CMK (cell line): ENCODE results near the gene ACP7.
"Not testable (repeated sequence)": the region's sequence is repeated elsewhere in the genome, so short reads cannot be mapped to it uniquely, and the experiment has no call there.

Source experiments
- DNase-seq: peaks from one replicate; pipeline ENCODE4 v3.0.0-alpha.2; 2010; ENCODE audit warnings: low read depth

The ACP7 gene

DNA sequence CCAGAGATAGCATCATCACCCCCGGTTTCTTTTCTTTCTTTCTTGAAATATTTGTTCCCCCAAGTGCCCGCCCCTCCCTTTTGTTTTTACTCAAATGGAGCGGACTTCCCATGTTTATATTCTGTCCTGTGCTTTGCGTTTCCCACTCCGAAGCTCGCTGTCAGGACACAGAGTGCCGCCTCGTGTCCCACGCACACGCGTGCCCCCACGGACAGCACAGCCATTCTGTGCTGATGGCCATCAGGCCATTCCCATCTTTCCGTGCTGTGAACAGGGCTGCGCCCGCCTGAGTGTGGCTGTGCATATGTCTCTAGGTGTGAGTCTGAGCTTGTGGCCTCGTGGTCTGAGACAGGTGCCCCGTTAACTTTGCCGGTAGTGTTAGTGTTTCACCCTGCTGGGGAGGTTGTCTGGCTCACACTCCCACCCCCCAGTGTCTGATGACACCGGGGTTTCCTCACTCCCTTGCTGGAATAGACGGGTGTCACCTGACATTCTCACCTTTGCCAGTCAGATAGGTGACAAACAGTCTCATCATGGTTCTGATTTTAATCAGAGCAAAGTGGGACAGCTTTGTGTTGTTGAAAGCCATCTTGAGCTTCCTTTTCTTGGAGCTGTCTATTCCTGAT, 48.3 kb downstream of the ACP7 start:
- DNase-seq, result no peak

DNA sequence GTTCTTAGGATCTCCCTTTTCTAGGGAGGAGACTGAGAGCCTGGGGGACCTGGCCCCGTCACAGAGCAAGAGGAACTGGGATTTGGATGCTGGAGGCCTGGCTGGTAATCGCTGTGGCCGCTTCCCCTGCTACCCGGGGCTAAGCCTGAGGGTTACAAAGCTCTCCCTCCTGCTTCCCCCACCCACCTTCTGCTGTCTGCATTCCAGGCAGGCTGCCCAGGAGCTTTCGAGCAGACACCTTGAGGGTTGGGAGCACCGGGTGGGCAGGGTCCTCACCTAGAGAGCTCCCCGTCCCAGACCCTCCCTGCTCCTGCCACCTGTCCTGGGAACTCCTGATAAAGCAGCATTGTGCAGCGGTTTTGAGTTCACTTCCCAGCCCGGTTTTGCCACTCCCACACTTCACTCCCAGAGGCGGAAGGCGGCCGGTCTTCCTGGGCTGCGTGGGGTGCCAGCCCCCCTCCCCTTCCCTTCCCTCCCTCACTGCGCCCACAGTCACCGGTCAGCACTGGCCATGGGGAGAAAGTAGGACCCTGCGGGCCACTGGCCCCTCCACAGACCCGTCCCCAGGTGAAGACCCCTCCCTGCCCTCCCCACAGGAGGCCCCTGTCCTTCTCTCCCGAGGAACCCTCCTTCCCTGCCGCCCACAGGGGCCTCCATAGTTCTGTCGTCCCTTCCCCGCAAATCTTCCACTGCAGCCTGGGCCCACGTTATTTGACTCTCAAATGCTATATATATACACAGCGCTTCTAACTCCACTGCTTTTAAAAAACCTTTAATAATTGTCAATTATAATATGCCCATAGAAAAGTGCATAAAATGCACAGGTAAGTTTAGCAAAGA, 49.5 kb downstream of the ACP7 start:
- no peak for DNase-seq

DNA sequence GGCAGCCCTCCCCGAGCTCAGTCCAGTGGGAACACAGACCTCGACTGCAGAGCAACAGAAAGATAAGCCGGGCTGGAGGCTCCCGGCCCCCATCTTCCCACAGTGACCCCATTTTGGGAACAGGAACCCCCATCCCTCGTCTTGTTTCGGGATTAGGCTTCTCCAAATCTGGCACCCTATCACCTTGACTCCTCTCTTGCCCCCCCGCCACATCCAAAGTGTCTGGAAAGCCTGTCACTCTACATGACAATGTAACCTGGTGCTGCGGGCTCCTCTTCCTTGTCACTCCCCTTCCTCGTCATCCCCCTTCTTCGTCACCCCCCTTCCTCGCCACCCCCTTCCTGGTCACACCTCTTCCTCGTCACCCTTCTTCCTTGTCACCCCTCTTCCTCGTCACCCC, 51.5 kb downstream of the ACP7 start:
- no peak for DNase-seq

DNA sequence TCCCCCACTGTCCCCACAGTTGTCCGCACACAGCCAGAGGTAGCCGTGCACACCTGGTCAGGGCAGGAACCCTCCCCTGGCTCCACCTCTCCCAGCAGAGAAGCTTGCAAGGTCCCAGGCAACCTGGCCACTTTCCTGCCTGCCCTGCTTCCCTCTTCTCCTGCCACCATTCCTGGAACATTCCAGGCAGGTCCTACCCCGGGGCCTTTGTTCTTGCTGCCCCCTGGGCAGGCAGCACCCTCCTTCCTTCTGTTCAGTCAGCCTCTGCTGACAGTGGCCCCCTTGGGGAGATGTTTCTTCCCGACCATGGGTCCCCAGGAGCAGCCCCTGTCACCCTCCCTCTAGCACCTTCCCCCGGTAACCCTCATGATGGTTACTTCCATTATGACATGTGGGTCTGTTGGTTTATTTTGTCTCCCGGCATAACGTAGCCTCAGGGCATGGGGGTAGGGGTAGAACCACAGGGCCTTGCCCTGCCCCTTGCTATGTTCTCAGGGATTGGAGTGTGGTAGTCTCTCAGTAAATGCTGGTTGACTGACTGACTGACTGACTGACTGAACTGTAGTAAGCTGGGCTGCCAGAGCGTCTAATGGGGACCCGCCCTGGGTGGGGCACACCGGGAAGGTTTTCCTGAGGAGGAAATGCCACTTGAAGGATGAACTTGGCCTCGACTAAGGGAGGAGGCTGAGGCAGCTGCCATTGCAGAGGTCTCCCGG, 52.2 kb downstream of the ACP7 start:
- DNase-seq, result no peak

DNA sequence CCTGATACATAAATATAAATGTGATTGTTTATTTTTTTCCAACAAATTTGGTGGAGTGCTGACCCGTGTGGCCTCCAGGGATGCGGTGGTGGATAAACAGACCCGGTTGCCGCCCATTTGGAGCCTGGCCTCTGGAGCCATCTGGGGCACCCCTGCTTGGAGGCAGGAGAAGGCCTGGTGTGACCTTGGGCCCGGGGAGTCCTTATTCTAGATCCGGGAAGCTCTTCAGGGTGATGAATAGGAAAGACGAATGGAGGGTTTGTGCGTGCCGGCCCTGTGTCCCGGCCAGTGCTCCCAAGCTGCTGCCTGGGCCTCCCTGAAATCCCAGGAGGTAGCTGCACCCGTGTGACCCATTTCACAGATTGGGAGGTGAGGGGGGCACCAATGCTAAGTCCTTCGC, 53.0 kb downstream of the ACP7 start:
- no peak for DNase-seq

DNA sequence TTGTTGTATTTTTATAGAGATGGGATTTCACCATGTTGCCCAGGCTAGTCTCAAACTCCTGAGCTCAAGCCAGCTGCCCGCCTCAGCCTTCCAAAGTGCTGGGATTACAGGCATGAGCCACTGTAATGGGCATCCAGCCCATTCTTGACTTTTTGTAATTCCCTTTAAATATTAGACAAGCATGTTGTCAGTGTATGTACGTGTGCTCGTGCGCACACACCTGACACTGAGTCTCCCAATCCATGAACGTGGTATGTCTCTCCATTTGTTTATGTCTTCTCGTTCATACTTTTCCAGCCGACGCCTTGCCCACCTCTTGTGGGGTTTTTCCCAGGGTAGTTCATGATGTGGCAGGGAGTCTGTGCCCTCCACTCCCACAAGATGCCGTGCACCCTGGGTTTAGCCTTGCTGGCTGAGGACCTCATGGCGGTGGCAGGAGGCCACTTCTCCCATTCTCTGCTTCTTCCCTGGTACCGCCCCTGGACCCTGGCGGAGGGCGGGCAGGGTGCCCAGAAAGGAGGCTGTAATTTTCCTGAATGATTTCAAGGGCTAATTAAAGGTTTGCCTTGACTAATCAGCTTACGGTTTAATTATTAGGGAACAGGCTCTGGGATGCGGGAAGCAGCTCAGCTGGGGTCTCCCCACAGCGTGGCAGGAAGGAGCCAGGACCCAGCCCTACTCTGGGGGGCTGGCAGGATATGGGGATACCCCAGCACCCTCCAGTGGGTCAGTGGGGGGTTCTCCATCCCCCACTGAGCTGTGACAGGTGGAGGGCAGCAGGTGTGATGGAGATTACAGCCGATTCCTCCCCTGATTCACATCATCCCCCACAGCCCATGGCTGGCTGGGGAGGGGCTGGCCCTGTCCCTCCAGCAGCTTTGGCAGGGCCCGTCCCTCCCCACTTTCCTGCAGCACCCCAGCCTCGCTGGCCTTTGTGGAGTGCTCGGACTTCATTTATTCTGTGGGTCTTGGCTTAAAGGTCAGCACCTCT, 54.3 kb downstream of the ACP7 start:
- DNase-seq, result no peak

DNA sequence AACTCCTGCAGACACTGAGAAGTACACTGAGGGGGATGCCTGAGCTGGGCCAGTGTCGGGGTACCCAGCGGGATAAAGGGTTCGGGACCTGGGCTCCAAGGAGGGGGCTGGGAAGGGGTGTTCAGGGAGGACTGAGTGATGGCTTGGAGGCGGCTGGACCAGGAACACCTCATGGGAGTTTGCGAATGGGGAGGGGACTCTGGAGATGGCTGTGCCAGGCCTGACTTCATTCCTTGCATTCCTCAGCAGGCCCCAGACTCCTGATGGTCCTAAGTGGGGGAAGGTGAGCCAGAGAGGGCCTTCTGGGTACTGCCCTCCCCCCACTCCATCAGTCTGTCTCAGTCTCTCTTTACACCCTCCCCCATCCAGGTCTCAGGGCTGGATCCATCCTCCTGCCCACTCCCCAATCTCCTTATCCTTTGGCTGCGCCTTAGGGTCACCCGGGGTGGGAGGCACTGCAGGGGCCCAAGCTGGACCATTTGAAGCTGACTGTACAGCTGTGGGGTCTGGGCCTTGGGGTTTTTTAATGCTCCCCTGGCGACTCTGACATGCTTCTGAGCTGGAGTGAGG, 55.2 kb downstream of the ACP7 start:
- no peak for DNase-seq

DNA sequence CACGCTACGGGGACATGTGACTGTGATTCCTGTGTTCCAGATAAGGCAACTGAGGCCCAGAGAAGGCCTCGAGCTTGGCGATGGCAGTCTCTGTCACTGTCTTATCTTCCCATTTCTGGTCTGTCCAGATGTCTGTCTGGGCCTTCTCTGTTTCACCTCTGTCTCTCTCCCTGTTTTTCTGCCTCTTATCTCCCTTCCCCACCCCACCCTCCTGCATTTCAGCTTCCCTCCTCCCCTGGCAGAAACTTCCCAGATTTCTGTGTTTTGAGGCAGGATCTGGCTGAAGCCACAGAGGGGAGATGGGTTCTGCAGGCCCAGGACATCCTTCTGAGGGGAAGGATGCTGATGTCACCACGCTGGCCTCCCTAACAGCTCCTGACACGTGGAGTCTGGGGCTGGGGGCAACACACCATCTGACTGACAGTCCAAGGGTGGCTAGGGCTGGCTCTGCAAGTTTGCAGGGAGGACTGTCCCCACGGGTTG, 55.8 kb downstream of the ACP7 start:
- DNase-seq, result no peak

DNA sequence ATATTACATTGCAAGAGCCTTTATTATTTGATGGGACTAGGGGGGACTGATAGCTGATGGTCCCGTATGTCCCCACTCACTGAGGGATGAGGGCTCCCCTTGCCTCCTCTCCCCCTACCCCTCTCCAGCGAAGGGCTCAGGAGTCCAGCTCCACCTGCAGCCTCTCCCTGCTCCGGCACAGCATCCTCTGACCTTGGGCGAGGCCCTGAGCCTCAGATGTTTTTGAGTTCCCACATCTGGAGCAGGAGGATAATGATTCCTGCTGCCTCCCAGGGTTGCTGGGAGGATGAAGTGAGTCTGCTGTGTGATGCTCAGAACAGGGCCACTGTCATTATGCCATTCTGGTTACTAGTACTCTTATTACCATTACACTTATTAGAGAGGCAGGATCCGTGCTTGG, 56.4 kb downstream of the ACP7 start:
- DNase-seq, result no peak

DNA sequence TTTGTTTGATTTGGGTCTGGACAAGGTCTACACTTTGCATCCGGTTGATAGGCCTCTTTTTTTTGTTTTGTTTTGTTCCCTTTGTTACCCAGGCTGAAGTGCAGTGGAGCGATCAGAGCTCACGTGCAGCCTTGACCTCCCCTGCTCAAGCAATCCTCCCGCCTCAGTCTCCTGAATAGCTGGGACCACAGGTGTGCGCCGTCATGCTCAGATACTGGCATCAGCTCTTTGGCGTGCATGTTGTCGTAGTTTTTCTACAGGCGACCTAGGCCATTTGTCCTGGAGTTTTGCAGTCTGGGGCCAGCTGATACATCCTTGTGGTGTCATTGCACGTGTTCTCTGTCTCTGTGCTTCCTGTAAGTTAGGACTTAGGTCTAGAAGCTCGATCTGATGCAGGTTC, 57.8 kb downstream of the ACP7 start:
- no peak for DNase-seq

DNA sequence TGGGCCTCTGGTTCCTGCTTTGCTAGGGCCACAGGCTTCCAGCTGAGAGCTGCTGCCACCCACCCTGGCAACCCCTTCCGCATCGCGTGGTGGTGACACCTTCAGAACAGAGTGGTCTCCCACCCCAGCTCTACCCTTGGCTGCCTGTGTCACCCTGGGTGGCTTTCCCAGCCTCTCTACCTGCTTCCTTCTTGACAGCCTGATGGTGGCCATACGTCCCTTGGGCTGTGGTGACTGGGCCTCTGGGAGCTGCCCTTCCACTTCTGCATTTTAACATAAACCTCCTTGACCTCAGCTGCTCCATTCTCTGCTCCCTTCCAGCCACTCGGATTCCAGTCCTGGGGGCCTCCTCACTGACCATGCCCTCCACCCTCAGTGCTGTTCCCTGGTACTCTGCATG, 58.5 kb downstream of the ACP7 start:
- DNase-seq, result no peak

DNA sequence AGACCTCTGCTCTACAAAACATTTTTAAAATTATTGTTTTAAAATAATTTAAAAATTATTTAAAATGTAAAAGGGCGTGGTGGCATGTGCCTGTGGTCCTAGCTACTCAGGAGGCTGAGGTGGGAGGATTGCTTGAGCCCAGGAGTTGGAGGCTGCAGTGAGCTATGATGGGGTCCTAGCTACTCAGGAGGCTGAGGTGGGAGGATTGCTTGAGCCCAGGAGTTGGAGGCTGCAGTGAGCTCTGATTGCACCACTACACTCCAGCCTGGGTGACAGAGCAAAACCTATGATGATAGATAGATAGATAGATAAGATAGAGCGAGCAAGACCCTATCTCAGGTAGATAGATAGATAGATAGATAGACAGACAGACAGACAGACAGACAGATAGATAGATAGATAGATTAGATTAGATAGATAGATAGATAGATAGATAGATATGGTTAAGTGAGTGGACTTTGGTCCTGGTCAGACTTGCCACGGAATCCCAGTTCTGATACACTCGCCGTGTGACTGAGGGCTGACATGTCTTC, 59.7 kb downstream of the ACP7 start:
- not testable (repeated sequence) for DNase-seq

DNA sequence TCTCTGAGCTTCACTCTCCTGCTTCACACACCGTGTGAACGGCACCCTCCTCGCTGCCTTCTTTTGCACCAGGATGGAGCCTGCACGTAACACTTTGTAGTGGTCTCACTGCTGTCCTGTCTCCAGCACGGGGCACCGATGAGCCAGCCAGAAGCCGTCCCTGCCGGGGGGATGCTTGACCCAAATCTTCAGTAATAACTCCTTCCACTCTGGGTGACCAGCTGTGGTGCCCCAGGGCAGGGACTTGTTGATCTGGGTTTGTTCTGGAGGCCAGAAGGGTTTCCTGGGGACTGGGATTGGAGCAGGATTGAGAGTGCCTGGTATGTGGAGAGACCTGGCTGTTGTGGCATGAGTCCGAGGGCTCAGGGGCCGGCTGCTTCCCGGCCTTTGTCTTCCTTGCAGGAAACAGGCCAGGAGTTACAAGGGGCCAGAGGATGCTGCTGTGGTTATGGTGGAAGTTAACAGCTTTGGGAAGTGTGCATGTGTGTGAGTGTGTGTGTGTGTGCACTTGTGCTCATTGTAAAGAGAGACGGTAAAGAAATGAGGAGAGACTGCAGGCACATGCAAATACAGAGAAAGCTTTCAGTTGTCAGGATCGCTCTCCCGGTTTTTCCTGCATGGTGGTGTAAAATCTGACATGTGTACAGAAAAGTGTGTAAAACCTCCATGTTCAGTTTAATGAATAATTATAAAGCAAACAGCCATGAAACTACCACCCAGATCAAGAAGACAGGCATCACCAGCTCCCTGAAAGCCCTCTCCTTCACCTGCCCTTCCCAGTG, 60.3 kb downstream of the ACP7 start:
- DNase-seq, result no peak

DNA sequence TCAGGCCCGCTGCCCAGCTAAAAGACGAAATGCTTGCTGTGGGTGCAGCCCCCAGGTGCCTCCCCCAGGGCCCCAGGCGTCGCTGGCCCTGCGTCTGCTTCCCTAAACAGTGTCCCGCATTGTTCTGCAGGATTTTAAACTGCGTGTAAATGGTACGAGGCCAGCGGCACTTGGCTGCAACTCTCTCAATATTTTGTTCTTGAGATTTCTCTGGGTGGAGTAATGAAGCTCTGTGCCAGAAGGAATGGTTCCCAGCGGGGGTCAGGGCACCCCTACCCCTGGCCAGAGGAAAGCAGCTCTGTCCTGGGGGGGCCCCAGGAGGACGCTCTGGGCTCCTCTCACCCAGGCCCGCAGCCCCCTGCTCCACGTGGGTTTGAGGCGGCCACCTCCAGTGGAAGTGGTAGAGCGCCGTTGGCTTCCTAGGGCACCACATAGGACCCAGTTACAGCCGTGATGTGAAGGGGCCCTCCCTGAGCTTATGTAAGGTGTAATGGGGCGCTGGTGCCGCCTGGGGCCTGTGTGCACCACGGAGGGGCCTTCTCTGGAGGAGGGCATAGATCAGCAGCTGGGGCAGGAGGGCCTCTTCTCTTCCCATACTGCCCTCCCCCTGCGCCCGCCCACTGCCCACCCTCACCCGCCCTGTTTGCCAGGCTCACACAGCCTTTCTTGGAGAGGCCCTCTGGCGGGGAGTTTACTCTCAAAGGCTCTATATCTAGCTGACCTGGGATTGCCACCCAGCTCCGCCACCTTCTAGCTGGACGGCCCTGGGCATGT, 61.2 kb downstream of the ACP7 start:
- no peak for DNase-seq

DNA sequence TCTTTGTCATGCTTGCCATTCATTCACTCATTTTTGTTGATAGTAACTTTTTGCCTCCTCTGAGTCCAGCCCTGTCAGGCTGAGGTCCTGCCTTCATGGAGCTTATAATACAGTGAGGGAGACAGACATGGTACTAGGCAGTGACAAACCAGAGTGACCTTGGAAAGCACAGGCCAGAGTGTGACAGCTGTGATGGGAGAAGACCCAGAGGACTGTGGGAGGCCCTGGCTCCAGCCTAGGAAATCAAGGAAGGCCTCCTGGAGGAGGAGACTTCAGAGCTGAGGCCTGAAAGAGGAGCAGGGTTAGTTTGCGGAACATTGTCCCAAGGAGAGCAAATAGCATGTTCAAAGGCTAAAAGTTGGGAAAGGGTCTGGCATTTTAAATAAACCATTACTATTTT, 61.9 kb downstream of the ACP7 start:
- no peak for DNase-seq

DNA sequence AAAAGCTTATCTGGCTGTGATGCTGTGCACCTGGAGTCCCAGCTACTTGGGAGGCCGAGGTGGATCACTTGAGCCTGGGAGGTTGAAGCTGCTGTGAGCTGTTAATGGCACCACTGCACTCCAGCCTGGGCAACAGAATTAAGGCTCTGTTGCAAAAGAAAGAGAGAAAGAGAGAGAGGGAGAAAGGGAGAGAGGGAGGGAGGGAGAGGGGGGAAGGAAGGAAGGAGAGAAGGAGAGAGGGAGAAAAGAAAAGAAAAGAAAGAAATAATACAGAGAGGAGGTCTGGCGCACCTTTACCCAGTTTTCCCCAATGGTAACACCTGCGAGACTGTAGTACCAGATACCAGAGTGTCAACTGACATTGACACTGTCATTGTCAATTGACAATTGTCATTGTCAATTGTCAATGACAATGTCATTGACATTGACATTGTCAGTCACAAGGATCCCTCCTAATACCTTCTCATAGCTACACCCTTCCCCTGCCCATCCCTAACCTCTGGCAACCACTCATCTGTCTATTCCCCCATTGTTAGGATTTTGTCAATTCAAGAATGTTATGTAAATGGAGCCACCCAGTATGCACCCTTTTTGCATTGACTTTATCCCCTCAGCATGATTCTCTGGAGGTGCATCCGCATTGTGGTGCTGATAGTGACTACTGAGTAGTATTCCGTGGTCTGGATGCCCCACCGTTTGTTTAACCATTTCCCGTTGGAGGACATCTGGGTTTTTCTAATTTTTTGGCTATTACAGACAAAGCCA, 62.7 kb downstream of the ACP7 start:
- no peak for DNase-seq

DNA sequence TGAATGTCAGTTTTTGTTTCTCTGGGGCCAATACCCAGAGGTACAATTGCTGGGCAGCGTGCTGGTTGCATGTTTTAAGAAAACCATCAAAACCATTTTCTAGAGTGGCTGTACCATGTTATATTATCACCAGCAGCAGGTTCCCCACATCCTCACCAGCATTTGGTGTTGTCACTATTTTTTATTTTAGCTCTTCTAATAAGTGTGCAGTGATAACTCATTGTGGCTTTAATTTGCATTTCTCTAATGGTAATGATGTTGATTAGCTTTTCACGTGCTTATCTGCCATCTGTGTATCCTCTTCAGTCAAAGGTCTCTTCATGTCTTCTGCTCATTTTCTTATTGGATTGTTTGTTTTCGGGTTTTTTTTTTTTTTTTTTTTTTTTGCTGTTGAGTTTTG, 63.3 kb downstream of the ACP7 start:
- no peak for DNase-seq

DNA sequence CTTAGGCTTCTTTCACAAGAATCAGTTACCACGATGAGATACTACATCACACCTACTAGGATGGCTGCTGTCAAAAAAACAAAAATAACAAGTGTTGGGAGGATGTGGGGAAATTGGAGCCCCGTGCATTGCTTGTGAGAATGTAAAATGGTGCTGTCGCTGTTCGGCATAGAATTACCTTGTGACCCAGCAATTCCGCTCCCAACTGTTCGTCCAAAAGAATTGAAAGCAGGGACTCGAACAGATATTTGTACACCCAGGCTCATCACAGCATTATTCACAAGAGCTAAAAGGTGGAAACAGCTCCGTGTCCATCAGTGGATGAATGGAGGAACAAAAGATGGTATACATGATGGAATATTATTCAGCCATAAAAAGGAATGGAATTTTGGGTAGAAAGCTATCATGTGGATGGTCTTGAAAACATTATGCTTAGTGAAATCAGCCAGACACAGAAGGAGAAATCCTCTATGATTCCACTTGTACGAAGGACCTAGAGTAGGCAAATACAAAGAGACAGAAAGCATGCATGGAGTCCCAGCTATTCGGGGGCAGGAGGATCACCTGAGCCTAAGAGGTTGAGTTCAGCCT, 64.9 kb downstream of the ACP7 start:
- DNase-seq, result no peak
